HL-60 (cell line): ENCODE data around the gene STARD7.

Experiments
- GABPA ChIP-seq: IDR thresholded peaks from 2 replicates; pipeline ENCODE4 v1.6.1; 2012; ENCODE audit warnings: low read depth
- POLR2AphosphoS5 ChIP-seq: IDR thresholded peaks from 2 replicates; pipeline ENCODE4 v1.6.1; 2012; ENCODE audit warnings: low read depth
- TF ChIP-seq, protein P1 (sequence below): IDR thresholded peaks from one replicate; pipeline ENCODE4 v1.5.1; 2011; ENCODE audit warnings: low read length, control low read depth, inconsistent platforms; ENCODE audit not compliant: insufficient read depth
- TF ChIP-seq, protein P2 (sequence below): IDR thresholded peaks from 2 replicates; pipeline ENCODE4 v1.6.1; 2012; ENCODE audit warnings: low read depth; ENCODE audit not compliant: insufficient replicate concordance

DNA sequence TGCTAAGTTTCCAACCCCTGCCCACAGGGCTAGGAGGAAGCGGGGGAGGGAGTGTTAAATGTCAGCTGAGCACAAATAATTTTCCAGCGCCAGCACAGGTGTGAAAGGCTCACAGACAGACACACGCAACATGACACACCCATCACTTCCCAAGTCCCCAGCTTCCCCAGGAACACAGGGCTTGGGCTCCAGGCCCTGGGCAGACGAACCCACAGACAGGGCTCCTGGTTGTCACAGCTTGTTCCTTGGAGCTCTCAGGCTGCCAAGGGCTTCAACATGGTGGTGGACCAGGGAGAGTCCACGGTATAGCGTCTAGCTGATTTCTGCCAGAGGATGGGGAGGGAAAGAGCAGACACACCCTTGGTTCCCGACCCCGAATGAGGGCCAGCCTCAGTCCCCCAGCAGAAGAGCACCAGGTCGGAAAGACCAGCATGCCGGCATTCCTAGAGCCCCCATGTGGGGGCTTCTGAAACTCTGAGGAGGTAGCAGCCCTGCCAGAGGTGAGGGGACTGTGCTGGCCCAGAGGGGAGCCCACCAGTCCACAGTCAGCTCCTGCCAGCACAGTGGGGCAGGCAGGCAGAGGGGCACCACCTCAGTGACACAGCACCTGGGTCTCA lies 65.3 kb downstream of the STARD7 start:
- no peak for TF ChIP-seq GABPA
- TF ChIP-seq, protein P1, sequence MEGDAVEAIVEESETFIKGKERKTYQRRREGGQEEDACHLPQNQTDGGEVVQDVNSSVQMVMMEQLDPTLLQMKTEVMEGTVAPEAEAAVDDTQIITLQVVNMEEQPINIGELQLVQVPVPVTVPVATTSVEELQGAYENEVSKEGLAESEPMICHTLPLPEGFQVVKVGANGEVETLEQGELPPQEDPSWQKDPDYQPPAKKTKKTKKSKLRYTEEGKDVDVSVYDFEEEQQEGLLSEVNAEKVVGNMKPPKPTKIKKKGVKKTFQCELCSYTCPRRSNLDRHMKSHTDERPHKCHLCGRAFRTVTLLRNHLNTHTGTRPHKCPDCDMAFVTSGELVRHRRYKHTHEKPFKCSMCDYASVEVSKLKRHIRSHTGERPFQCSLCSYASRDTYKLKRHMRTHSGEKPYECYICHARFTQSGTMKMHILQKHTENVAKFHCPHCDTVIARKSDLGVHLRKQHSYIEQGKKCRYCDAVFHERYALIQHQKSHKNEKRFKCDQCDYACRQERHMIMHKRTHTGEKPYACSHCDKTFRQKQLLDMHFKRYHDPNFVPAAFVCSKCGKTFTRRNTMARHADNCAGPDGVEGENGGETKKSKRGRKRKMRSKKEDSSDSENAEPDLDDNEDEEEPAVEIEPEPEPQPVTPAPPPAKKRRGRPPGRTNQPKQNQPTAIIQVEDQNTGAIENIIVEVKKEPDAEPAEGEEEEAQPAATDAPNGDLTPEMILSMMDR, result no peak
- TF ChIP-seq POLR2AphosphoS5, result no peak
- TF ChIP-seq, protein P2, sequence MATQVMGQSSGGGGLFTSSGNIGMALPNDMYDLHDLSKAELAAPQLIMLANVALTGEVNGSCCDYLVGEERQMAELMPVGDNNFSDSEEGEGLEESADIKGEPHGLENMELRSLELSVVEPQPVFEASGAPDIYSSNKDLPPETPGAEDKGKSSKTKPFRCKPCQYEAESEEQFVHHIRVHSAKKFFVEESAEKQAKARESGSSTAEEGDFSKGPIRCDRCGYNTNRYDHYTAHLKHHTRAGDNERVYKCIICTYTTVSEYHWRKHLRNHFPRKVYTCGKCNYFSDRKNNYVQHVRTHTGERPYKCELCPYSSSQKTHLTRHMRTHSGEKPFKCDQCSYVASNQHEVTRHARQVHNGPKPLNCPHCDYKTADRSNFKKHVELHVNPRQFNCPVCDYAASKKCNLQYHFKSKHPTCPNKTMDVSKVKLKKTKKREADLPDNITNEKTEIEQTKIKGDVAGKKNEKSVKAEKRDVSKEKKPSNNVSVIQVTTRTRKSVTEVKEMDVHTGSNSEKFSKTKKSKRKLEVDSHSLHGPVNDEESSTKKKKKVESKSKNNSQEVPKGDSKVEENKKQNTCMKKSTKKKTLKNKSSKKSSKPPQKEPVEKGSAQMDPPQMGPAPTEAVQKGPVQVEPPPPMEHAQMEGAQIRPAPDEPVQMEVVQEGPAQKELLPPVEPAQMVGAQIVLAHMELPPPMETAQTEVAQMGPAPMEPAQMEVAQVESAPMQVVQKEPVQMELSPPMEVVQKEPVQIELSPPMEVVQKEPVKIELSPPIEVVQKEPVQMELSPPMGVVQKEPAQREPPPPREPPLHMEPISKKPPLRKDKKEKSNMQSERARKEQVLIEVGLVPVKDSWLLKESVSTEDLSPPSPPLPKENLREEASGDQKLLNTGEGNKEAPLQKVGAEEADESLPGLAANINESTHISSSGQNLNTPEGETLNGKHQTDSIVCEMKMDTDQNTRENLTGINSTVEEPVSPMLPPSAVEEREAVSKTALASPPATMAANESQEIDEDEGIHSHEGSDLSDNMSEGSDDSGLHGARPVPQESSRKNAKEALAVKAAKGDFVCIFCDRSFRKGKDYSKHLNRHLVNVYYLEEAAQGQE, result no peak
